ENCODE measurements around the gene ICA1L. TPM values are rescaled to one million over a fixed set of nuclear protein-coding genes. Genes with fewer than 3 reads are reported as not detected.

Gene ICA1L
- total and polyA plus RNA-seq, 2 of the 4 experiments (the other 2 are of a cell fraction), result 1.7 to 1.8 TPM

DNA sequence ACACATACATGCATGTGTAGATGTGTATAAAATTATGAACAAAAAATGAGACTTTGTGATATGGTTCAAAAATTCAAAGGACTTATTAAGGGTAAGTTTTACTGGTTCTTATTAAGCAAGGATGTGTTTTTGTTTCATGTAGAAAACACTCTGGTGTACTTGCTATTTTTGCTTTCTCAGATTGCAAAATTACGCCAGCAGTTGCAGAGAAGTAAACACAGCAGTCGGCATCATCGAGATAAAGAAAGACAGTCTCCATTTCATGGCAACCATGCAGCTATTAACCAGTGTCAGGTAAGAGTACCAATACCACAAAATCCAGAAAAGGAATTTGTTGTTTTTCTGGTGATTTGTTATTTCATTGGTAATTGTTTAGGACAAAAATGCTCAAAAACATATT is 145.5 kb downstream of the ICA1L start:
- H3K9me3 ChIP-seq (ENCODE audit: control insufficient read depth, insufficient read depth, low read length), result no peaks in the 10 kb centered on the region
- H3K4me1 ChIP-seq (ENCODE audit: control insufficient read depth, insufficient read depth, low read length), result peaks cover 3% of the 10 kb centered on the region; the same call in 1 of the 2 replicates
- no peak overlapping the region for H3K23ac ChIP-seq (ENCODE audit: low read depth, low read length)
- H3K79me1 ChIP-seq (ENCODE audit: low read depth in 1 of 2, low read length in 2 of 2), result no peaks in the 10 kb centered on the region
- no peak overlapping the region for H3K56ac ChIP-seq (ENCODE audit: extremely low read depth, insufficient read depth, low read length)
- ChIA-PET CTCF (interaction anchor here (0.6 kb wide), 1 partner anchor 97 kb away, joined by 4 read pairs; no protein-coding TSS in a partner anchor), POLR2A (ENCODE audit: unreplicated experiment) (no interaction called here)
- H4K20me1 ChIP-seq (ENCODE audit: insufficient read depth, low read length), result no peaks in the 10 kb centered on the region
- H2AK9ac ChIP-seq (replicated peaks; ENCODE audit: low read depth, low read length, poor library complexity), result no peak overlapping the region
- H2BK20ac ChIP-seq (ENCODE audit: low read depth, low read length), result no peak overlapping the region
- ATAC-seq (ENCODE audit: low read depth), result no peak
- H3K9ac ChIP-seq (ENCODE audit: low read depth, low read length), result no peak overlapping the region
- no peak overlapping the region for H2AK5ac ChIP-seq (ENCODE audit: low read depth, low read length)
- no peak for DNase-seq
- no peak overlapping the region for H3K14ac ChIP-seq (replicated peaks; ENCODE audit: low read depth, low read length)
- no peak overlapping the region for H4K5ac ChIP-seq (ENCODE audit: low read depth, low read length)
- H3K4me2 ChIP-seq (ENCODE audit: low read depth, low read length), result no peak overlapping the region
- no peak overlapping the region for H4K91ac ChIP-seq (ENCODE audit: insufficient read depth, low read depth, low read length)
- H2BK5ac ChIP-seq (ENCODE audit: low read depth, low read length, poor library complexity, severe bottlenecking), result no peak overlapping the region
- H3K9me1 ChIP-seq (ENCODE audit: insufficient read depth, low read length), result no peaks in the 10 kb centered on the region
- in situ Hi-C loops (cut with MboI; ENCODE audit: low sequenced_read_pairs) (no loop called here), dilution Hi-C loops (cut with HindIII; ENCODE audit: low sequenced_read_pairs, unreplicated experiment) (no loop called here), intact Hi-C loops (cut with micrococcal nuclease) (no loop called here)
- no peak overlapping the region for H3K4ac ChIP-seq (ENCODE audit: low read depth, low read length)
- H3K27me3 ChIP-seq (ENCODE audit: control insufficient read depth, insufficient read depth, low read length), result no peaks in the 10 kb centered on the region
- no peak overlapping the region for H3K18ac ChIP-seq (ENCODE audit: low read depth, low read length)
- TF ChIP-seq MAZ (IDR thresholded peaks at IDR 0.05; ENCODE audit: borderline replicate concordance, low read depth, low read length), result no peak
- TF ChIP-seq FOS (IDR thresholded peaks at IDR 0.05; ENCODE audit: low read depth, low read length), result no peak
- no peak for TF ChIP-seq RFX5 (IDR thresholded peaks at IDR 0.05; ENCODE audit: low read depth, low read length)
- TF ChIP-seq, protein P1, sequence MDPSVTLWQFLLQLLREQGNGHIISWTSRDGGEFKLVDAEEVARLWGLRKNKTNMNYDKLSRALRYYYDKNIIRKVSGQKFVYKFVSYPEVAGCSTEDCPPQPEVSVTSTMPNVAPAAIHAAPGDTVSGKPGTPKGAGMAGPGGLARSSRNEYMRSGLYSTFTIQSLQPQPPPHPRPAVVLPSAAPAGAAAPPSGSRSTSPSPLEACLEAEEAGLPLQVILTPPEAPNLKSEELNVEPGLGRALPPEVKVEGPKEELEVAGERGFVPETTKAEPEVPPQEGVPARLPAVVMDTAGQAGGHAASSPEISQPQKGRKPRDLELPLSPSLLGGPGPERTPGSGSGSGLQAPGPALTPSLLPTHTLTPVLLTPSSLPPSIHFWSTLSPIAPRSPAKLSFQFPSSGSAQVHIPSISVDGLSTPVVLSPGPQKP (IDR thresholded peaks at IDR 0.05; ENCODE audit: borderline replicate concordance, low read depth, low read length), result no peak
- TF ChIP-seq MAFK (IDR thresholded peaks at IDR 0.05; ENCODE audit: low read depth, low read length), result no peak
- TF ChIP-seq MXI1 (IDR thresholded peaks at IDR 0.05; ENCODE audit: borderline replicate concordance, low read depth, low read length), result no peak
- TF ChIP-seq POLR2A (IDR thresholded peaks at IDR 0.05; ENCODE audit: low read depth, low read length), result no peak
- TF ChIP-seq CEBPB (IDR thresholded peaks at IDR 0.05; ENCODE audit: low read depth, low read length), result no peak
- no peak for TF ChIP-seq RAD21 (IDR thresholded peaks at IDR 0.05; ENCODE audit: low read length)
- no peak for TF ChIP-seq RCOR1 (IDR thresholded peaks at IDR 0.05; ENCODE audit: insufficient replicate concordance, low read length)
- TF ChIP-seq, protein P2, sequence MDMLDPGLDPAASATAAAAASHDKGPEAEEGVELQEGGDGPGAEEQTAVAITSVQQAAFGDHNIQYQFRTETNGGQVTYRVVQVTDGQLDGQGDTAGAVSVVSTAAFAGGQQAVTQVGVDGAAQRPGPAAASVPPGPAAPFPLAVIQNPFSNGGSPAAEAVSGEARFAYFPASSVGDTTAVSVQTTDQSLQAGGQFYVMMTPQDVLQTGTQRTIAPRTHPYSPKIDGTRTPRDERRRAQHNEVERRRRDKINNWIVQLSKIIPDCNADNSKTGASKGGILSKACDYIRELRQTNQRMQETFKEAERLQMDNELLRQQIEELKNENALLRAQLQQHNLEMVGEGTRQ (IDR thresholded peaks at IDR 0.05; ENCODE audit: low read depth, low read length), result no peak
- no peak overlapping the region for H2AFZ ChIP-seq (replicated peaks; ENCODE audit: low read length, poor library complexity)
- no peak overlapping the region for H4K8ac ChIP-seq (ENCODE audit: low read depth in 2 of 2, low read length in 2 of 2)
- H3K36me3 ChIP-seq (ENCODE audit: control insufficient read depth, insufficient read depth, low read length), result 0 out of 2 replicates have a peak, but pooled peaks cover 1% of the 10 kb centered on the region
- no TSS peak for BruUV-seq (replicated peaks)
- no peak overlapping the region for H2BK15ac ChIP-seq (ENCODE audit: low read depth, low read length)
- H2BK120ac ChIP-seq (ENCODE audit: low read depth, low read length), result no peak overlapping the region
- H3K4me3 ChIP-seq (ENCODE audit: insufficient read depth, low read depth, low read length), result no peak overlapping the region
- no CpG with 5 or more reads among the region's 3 CpGs for WGBS, 2 experiments (ENCODE audit: extremely low coverage in 2 of 2, insufficient read length in 1 of 2)
- no peak overlapping the region for H3K27ac ChIP-seq (ENCODE audit: insufficient read depth, low read length)

Measured in IMR-90 (cell line).